Posterior vena cava (tissue), 2 donors: ENCODE measurements around the gene DLL4. TPM values are rescaled to one million over a fixed set of nuclear protein-coding genes. Genes with fewer than 3 reads are reported as not detected.

Experiments
- DNase-seq: peaks from one replicate; pipeline ENCODE4 v3.0.0-alpha.2; 2020; ENCODE audit warnings: low spot score
- intact Hi-C, 2 donors: fragments of 100-400 bp; cut with DNase I; formaldehyde crosslinking; loops; one replicate each; pipeline versions ENCODE4 v1.14.1 to v1.14.2; 2022 to 2023
- total RNA-seq, 2 donors: library from RNA; stranded (reverse); fragmentation: NEBNext Ultra II Directional; extraction: Animal tissue kit (Norgen Biotek cat#: 25700); gene quantifications; one replicate each; pipeline ENCODE4 v1.2.1, GENCODE V29; 2021
- donor health status: DM: yes; HTN: yes; CAD: no.
- donor health status: DM: yes; HTN: yes; CAD: no.

DLL4 gene
- total RNA-seq, 2 donors from 2014 or later: 7.4 to 9.8 TPM

DNA sequence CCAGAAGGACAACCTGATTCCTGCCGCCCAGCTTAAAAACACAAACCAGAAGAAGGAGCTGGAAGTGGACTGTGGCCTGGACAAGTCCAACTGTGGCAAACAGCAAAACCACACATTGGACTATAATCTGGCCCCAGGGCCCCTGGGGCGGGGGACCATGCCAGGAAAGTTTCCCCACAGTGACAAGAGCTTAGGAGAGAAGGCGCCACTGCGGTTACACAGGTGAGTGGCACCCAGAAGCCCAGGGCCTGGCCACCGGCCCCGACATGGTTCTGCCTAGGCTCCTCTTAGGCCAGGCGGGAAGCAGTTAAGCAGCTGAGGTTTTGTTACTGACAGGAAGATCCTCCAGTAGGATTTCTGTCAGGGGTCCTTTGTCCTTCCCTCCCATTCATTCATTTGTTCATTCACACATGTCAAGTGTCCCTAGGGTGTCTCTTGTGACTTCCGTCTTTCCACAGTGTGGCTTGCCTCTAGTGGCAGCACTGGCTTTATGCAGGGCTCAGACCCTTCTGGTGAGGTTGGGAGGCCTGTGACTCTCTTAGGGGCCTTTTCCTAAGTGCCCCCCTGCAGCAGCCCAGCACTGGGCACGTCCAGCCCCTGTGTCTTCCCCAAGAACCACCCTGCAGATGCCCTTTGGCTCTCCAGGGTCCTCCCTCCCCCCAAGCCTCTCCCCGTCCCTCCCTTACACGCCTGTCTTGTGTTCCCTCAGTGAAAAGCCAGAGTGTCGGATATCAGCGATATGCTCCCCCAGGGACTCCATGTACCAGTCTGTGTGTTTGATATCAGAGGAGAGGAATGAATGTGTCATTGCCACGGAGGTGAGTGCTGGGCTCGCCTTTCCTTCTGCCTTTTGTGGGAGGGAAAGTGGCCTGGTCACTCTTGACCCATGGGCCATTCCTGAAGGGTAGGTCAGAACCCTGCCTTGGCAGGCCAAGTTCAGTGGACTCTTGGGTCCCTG is 7.8 kb downstream of the DLL4 start:
- DNase-seq: no peak
- intact Hi-C loops: loop anchor here in 1 of 2 donors (2.0 kb wide), 1 partner anchor 24 kb away; no protein-coding TSS in a partner anchor

DNA sequence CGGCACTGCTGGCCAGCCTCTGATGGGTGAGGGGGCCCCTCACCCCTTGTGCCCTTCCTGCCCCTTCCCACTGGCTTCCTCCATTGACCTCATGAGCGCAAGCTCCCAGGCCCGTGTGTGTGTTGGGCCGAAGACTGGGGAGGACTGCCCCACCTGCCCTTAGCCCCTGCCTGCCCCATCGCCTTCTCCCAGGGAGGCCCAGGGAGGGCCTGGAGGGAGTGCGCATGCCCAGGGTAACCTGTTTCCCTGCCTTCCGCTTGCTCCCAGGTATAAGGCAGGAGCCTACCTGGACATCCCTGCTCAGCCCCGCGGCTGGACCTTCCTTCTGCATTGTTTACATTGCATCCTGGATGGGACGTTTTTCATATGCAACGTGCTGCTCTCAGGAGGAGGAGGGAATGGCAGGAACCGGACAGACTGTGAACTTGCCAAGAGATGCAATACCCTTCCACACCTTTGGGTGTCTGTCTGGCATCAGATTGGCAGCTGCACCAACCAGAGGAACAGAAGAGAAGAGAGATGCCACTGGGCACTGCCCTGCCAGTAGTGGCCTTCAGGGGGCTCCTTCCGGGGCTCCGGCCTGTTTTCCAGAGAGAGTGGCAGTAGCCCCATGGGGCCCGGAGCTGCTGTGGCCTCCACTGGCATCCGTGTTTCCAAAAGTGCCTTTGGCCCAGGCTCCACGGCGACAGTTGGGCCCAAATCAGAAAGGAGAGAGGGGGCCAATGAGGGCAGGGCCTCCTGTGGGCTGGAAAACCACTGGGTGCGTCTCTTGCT is 8.8 kb downstream of the DLL4 start:
- DNase-seq: peak; percentile 69
- intact Hi-C loops: loop anchor here in 1 of 2 donors (2.0 kb wide), 1 partner anchor 25 kb away; no protein-coding TSS in a partner anchor

DNA sequence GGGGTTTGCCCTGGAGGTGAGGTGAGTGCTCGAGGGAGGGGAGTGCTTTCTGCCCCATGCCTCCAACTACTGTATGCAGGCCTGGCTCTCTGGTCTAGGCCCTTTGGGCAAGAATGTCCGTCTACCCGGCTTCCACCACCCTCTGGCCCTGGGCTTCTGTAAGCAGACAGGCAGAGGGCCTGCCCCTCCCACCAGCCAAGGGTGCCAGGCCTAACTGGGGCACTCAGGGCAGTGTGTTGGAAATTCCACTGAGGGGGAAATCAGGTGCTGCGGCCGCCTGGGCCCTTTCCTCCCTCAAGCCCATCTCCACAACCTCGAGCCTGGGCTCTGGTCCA is 9.4 kb downstream of the DLL4 start:
- no peak for DNase-seq
- intact Hi-C loops: no loop called here

DNA sequence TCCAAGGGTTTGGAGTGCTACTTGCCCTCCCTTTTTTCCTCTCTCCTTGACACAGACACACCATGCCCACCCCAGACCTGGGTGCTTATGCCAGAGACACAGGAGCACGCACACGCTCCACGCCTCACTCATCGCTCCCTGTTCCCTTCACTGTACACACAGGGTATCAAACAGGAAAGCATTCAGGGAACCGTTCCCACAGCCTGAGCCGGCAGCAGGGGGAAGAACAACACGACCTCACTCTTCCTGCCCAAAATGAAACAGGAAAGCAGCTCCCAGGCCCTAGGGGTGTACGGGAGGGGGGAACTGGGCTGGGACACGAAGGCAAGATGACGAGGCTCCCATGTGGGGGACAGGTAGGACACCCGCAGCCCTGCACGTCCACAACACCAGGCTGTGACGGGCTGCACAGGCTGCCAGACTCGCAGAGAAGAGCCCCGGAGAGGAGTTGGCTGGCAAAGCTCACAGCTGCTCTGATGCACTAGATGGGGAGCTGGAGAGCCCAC is 11.2 kb downstream of the DLL4 start:
- intact Hi-C loops: no loop called here
- DNase-seq: no peak

DNA sequence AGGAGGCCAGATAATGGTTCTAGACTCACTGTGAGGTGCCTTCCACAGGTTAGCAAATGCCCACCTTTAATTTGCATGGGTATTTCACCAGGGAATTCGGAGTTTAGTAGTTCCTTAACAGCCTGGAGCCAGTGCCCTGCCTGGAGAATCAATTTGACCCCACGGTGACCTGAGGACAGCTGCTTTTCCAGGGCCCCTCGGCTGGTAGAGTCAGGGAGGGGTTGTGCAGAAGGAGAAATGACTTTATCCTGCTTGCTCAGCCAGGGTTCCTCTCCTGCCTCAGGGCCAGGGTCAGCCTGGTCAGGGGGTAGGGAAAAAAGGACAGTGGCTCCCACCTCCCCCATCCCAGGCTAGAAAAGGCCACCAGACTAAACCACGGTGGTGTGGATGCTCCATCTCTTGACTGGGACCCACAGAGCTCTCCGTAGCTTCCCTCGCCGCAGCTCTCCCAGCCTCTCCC is 12.0 kb downstream of the DLL4 start:
- intact Hi-C loops: no loop called here
- no peak for DNase-seq

DNA sequence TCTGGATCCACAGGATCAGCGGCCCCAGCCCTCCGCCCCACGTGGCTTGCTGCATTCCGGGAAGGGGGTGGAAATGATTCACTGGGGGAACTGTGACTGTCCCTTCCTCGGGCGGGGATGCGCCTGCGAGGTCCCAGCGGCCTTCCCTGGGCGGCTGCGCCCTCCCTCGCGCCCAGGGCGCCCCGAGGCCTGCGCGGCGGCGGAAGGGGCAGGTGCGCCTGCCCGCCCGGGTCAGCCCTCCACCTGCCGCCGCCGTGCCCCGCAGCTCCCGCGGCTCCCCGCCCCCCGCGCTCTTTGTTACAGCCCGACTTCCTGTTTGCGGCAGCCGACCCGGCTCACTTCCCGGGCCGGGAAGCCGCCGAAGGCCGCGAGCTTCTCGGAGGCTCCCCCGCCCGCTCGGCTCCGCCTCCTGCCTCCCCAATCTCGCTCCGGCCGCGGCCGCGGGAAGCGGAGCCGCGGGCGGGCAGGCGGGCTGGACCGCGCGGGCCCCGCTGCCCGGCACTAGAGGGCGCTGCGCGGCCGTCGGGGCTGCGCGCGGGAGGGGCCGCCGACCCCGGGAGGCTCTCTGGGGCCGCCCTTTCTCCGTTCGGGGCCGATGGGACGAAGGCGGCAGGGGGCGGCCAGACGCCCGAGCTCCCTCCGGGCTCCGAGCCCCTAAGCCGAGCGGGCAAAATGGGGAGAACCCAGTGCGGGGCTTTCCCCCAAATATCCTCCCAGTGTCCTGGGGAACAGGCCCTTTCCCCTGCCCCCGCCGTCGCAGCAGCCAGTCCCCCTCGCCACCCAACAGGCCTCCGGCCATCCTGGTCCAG is 12.6 kb downstream of the DLL4 start:
- intact Hi-C loops: no loop called here

DNA sequence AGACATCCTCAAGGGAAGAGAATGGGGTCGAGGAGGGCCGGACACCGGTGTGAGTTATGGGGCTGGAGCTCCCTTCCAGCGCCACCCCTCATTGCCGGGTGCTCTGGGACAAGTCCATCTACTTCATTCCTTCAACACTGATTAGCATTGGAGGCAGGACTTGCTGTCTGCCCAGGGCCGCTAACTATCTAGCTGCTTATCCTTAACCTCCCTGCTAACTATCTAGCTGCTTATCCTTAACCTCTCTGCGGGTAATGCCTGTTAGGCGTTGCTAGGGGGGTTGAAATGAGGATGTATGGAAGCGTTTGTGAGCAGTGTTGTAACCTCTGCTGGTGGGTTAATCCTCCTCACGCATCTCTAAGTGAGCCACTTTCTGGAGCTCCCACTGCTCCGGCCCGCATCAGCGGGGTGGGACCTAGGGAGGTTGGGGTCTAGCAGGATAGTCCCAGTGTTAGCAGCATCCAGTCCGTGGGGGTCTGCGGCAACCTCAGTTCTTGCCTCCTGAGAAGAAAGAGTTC is 13.3 kb downstream of the DLL4 start:
- peak; percentile 79 for DNase-seq
- intact Hi-C loops: no loop called here

More for the DNA sequence above, 12.6 kb downstream of the DLL4 start:
- peak; percentile 93 for DNase-seq

DNA sequence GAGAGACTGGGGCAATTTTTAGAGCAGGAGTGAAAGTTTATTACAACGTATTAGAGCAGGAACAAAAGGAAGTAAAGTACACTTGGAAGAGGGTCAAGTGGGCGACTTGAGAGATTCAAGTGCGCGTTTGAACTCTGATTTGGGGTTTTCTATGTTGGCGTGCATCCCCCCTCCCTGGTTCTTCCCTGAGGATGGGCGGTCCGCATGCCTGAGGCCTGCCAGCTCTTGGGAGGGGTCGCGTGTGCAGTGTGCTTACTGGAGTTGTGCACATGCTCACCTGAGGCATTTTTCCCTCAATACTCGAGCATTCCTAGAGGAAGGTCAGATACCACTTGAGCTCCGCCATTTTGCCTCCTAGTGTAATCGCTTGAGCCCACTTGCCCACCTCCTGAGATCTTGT is 13.7 kb downstream of the DLL4 start:
- intact Hi-C loops: no loop called here
- DNase-seq: no peak

DNA sequence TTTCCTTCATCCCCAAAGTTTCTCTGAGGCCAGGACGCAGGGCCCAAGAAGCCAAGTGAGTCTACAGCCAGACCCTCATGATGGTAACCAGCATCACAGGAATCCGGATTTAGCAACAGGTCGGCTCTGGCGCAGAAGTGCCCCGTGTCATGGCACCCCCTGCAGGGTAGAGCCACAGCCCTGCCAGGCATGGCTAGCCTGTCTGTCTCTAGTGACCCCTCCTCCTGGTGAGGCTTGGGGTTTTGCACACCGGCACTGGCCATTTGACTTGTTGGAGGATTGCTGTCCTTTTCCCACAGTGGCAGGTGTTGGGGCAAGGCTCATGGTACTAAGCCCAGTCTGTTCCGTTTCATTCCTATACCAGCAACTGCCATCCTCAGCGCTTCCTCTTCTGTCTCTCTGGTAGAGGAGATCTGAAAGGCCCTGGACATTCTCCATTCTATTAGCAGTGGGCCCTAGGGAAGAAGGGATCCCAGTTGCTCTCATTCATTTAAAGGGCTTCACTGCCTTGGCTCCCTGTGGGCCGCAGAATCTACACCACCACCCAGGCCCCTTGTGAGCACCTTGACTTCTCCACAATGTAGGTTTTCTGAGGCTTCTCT is 14.7 kb downstream of the DLL4 start:
- peak; percentile 55 for DNase-seq
- intact Hi-C loops: no loop called here

DNA sequence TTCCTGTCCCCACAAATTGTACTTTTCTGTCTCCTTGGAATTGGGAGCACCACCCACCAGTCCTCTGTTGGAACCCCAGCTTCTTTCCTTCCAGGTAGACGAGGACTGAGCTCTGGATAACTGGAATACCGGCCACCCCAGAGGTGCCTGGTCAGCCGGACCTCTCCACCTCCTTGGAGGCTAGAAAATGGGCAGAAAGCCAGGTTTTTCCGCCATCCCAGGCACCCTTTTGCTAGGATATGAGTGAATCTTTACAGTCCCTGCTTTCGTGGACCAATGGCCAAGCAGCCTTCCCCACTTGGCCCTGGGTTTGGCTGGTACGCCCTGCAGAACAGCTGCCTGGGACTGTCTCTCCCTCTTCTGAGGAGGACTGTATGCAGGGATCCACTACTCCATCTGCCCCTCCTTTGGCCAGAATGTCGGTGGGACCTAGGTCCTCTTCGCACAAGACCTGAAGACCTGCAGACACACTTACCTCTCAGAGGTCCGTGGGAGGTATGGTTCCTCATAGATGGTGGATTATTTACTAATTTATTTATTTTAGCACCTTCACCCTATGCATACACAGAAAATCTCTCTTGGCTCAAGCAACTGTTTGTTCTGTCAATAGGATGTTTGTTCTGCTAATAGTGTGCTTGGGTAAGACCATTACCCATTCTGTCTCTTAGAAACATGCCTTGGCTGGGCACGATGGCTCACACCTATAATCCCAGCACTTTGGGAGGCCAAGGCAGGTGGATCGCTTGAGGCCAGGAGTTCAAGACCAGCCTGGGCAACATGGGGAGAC is 15.6 kb downstream of the DLL4 start:
- intact Hi-C loops: no loop called here
- DNase-seq: no peak

DNA sequence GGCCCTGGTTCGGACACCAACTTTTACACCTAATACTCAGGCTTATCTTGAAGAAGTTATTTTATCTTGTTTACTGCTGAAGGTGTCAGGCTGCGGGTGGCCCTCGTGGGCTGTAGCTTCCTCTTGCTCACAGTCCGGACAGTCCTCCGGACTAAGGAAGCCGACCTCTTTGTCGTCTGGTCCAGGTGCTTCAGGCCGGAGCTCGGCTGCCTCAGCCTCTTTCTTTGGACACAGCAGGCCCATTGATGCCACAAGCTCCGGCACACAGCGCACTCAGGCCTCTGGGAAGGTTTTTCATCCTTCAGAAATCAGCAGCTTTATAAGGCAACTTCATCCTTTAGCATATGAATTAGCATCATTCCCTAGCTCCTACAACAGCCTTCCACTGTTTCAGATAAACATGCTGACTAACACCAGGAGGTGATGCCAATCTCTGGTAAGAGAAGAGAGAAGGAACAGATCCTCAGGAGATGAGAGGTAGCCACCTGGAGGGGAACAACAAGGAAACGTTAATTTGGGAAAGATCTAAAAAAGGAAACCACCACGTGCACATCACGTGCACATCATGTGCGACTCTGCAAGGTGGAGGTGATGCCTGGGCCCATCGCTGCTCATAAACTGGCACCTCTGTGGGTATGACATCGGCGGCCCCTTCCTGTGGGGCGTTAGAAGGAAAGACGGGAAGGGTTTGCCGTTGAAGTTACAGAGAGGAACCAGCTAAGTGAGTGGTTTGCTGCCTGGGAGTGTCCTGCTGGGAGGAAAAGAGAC is 19.8 kb downstream of the DLL4 start:
- DNase-seq: no peak

DNA sequence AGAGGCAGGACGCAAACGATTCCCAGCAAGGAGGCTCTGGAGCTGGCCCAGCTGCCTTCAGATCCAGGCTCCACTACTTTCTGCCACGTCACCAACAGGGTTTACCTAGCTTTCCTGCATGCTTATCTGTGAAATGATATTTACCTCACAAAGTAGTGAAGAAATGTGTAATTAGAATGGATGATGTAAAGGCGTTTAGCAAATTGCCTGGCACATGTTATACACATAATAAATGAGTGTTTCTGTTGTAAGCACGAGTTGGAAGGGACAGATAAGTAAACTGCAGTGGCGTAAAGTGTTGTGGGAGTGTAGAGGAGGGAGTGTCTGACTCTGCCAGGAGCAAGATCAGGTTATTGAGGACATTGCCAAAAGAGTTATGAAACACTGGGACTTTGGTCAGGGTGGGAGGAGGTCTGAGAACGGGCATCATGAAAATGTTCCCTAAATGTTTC is 20.6 kb downstream of the DLL4 start:
- intact Hi-C loops: no loop called here
- DNase-seq: no peak

More for the DNA sequence above, 19.8 kb downstream of the DLL4 start:
- intact Hi-C loops: no loop called here

DNA sequence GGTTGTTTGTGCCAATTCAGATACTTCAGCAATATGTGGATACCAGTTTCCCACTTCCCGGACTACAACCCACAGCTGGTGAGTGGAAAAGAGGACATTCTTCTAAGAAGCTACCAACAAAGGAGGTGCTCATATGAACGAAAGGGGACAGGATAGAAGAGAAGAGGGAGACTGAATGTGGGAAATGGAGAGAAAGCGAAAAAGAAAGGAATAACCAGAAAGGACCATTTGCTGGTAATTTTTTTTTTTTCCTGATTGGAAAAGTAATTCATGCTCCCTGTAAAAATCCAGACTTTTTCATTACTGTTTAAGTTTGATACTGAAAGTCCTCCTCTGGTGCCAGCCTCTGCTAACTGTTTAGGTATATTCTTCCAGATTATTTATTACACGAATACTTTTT is 22.6 kb downstream of the DLL4 start:
- no peak for DNase-seq
- intact Hi-C loops: loop anchor here in 1 of 2 donors (2.0 kb wide), 1 partner anchor 69 kb away; no protein-coding TSS in a partner anchor

DNA sequence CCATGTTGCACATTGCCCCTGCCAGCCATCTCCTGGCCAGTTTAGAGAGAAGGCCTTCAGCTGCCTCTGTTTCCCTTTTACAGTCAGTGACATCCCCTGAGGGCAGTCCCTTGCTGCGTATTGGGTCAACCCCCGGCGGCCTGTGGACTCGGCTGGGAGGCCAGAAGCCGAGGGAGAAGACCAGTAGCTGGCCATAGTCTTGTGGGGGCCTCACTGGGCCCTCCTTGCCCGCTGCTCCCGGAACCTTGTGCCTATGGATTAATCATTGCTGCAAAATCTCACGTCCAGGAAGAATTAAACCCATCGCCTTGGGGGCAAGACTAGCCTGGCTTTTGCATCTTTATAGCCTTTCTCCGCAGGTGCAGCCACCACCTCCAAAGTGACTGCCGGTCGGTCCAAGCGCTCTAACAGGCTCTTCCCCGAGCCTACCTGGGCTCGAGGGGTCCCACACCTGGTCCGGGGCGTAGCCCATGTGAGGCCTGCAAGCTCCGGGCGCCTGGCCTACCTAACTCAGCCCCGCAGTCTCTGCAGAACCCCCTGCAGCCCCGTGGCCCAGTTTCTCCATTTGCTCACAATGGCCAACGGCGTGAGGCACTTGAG is 23.3 kb downstream of the DLL4 start:
- intact Hi-C loops: loop anchor here in 1 of 2 donors (2.0 kb wide), 1 partner anchor 68 kb away; no protein-coding TSS in a partner anchor
- no peak for DNase-seq

DNA sequence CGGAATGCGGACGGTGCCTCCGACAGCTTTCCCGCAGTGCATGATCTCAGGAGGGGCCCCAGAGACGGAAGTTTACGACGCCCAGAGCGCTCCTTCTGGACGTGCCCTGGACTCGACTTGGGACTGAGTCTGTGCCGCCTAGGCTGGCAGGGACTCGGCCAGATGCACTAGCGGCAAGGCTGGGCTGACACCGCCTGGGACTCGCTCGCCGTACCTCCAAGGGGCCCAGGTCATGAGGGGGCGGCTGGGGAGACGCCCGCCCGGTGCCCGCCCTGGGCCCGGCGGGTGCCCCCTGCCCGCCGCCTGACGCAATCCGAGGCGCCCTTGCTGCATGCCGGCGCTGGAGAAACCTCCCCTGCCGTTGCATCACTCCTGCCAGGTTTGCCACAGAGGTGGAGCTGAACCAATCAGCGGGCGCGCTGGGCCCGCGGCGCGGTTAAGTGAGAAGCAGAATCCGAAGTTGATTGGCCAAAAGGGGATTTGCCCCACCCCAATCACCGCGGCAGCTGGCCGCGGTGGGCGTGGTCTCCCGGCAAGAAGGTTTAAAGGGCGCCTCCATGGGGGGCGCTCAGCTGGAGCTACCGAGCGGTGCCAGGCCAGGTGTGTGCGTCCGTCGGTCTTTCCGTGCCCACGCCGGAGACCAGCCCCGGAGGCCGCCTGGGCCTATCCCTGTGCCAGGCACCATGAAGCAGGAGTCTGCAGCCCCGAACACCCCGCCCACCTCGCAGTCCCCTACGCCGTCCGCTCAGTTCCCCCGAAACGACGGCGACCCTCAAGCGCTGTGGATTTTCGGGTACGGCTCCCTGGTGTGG is 24.0 kb downstream of the DLL4 start, which contains the start of gene CHAC1:
Gene CHAC1 (plus strand): TSS at position 571 of the 812 bp plus-strand sequence. CDS start 113 bp downstream, at position 684.
- peak; percentile 96 for DNase-seq
- intact Hi-C loops: loop anchor here in 1 of 2 donors (2.0 kb wide), 1 partner anchor 68 kb away; no protein-coding TSS in a partner anchor
